IPS DF 4.7 (cell line): Measurements from ENCODE around the gene LAMA4.
"Not testable (repeated sequence)": the region's sequence is repeated elsewhere in the genome, so short reads cannot be mapped to it uniquely, and the experiment has no call there.

Experiments used
- DNase-seq: peaks from one replicate; pipeline ENCODE4 v3.0.0-alpha.2; 2013; ENCODE audit warnings: low spot score; ENCODE audit errors: extremely low read depth

LAMA4 gene

DNA sequence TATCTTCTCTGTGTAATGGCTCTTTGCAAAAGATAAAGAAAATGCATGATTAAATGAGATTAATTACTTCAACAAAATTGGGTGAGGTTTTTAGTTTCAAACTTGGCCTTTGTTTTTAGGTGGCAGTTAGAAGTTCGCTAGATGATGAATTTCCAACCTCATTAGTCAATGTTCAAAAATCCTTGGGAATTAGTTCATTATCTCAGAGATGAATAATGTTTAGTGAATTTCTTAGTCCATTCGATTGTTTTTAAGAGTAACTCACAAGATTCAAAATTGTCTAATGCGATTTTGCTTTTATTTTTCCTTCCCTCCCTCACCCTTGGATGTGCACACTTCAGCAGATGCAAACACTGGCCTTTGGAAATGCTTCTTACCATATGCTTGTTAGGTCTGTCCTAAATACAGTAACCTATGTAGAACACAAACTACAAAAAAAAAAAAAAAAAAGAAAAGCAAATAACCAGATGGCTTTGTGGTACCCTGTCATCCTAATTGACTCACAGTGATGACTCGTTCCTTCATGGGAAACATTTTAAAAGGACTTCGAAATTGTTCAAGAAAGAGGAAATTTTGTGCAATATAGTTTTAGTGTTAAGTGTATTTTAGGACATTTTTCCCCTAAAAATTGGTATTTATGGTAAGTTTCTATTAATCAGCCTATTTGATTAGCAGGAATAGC, 100.3 kb downstream of the LAMA4 start:
- DNase-seq = no peak

DNA sequence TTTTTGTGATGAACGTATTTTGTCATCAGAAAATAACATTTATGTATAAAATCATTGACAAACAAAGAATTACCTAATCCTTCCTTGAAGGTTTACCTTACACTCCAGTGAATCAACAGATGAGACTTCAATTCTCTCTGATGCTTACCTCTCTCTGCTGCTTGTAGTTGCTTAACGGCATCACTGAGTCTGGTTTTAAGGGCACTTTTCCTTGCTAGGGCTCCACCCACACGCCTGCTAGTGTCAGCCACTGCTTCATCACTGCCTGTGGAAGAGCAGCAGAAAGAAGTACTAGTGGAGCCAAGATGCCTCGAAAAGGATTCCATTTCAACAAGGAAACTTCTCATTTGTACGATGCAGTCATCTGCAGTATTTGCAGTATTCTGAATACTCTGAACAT, 104.0 kb downstream of the LAMA4 start:
- no peak for DNase-seq

DNA sequence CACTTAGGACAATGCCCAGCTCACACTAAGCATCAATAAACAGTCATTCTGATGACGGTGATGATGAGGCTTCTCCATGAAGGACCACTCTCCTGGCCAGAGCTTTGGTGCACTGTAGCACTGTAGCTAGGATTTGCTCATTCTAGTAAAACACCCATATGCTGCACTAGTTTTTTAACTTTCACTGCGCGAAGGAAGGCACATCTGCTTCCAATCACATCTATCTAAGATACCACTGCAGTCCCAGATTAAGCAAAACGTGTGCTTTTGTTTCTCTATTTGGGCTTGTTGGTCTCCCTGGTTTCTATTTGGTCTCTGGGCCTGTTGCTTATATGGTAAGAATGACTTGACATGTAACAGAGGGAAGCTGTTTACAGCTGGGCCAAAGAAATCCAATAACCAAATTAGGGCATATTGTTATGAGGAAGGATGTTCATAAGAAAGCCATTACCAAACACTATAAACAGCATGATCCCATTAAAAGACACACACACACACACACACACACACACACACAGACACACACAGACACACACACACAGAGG, 104.6 kb downstream of the LAMA4 start:
- no peak for DNase-seq

DNA sequence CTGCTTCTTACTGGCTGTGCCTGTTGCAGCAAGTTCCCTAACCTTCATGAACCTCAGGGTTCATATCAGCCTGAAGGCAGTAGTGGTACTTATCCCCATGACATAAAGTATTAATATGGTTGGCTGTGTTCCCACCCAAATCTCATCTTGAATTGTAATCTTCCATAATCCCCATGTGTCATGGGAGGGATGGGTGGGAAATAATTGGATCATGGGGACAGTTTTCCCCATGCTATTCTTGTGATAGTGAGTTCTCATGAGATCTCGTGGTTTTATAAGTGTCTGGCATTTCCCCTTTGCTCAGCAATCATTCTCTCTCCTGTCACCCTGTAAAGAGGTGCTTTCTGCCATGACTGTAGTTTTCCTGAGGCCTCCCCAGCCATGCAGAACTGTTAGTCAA, 105.1 kb downstream of the LAMA4 start:
- DNase-seq = no peak

DNA sequence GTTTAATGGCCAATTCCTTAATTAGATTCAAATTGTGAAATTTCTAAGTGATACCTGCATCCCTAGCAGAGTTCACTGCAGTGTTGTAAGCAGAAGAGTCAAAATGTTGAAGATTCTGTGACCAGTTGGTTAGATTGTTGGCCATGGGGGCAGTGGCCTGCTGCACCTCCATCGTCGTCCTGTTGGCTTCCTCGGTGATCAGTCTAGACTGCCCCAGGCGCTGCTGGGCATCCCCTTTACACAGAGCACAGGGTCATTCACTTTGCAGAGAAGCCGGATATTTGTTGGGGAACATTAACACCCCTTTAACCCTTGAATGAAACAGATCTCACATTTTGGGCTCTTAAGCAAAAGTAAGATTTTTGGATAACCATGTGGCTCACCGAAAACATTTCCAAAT, 106.3 kb downstream of the LAMA4 start:
- no peak for DNase-seq

DNA sequence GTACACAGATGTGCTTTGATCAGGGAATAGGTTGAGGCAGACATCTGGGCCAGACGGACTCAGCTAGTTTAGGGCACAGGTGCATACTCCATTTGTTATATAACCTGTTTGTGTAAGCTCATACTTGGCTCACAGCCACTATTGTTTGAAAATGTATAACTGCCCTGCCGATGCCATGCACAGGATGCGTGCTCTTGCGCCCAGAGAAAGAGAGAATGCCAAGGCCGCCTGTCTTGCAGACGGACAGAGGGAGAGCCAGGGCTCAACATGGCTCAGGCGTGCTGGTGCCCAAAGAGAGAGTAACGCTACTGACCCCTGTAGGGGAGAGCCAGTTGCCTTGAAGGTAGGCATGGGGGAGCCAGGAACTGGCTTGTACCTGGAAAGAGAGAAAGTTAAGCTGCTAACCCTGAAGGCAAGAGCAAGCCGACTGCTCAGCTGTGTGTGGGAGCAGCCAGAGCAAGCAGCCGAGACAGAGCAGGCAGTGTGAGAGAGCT, 109.2 kb downstream of the LAMA4 start:
- peak; percentile 28 for DNase-seq

DNA sequence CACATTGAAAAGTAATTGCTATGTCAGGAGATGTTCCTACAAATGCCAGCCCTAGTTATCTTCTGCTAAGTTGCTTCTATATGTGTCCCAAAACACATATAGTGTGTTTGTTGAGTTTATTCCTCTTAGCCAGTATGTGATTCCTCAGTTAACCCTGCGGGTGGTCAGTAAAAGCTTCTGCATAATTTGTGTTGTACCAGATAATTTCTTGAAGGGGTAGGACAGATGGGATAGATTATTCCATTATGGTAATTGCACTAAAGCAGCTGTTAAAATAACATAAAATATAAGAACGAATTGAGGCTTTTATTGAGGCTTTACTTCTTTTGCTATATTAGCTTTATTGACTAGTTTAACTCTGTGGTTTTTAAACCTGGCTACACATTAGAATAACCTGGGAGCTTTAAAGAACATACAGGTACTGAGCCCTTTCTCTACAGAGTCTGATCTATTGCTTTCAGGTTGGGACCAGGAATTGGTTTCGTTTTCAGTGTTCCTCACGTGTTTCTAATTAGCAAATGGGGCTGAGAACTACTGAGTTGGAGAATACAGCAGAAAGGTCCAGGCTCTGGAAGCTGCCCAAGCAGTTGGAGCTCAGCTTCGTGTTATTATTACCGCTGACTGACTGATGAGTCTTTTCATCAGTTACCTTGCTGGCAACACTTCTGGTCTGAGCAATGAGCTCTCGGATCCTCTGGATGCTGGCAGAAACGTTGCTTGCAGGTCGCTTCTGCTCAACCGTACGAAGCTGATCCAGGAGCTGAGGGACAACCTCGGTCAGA, 110.0 kb downstream of the LAMA4 start:
- no peak for DNase-seq

DNA sequence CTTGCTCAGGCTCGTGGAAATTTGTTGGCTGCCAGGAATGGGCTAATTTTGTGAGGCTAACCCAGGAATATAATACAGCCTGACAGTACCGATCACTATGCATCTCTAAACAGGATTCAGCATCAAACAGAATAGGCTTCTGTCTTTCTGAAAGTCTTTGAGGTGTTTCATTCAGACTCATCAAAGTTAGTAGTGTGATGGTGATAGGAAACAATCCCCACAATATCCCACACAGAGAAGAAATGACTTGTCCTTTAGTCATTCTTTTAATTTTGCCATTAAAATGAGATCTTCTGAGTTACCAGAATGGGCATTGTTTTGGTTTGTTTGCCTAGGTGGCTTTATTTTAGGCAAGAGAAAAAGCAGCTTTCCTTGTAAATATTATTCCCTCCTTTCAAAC, 112.7 kb downstream of the LAMA4 start:
- DNase-seq = no peak

DNA sequence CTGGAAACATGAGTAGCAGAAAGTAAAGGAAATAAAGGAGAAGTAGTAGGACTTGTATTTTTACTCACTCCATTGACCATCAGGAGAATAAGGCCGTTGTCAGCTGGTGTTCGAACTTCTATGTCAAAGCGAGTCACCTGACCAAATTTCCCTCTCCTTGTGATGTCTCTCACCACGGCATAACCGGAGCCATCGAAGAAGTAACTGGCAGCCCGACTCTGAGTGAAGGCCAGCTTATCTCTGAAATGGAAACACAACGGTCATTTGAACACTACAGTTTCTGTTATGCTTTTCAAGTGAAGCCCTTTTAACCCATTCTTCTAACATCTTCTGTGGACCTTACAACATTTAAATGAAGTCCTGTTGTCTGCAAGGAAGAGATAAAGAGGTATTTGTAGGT, 115.3 kb downstream of the LAMA4 start:
- no peak for DNase-seq

DNA sequence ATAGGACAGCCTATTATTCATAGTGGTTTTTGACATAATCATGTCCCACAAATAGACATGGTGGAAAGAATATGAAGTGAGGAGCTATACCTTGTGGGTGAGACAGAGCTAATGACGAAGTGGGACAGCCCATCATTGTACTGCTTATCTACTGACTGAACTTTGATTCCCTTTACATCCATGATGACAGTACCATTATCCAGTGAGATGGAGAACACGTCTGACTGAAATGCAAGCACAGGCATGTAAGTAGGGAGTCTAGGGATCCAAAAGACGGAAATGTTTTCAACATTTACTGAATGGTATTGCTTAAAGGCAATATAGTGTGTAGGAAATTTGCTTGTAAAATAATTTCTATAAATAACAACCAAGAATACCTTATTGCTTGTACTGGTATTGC, 123.5 kb downstream of the LAMA4 start:
- DNase-seq = no peak

DNA sequence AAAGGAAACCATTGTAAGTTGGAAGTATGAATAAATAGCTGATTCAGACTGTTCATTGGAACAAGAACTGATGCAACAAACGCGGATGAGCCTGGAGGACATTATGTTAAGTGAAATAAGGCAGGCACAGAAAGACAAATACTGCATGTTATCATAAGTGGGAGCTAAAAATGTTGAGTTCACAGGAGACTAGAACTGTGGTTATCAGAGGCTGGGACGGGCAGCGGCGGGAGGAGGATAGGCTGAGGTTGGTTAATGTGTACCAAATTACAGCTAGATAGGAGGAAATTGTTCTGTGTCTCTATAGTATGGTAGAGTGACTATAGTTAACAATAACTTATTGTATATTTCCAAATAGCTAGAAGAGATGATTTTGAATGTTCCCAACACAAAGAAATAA, 126.2 kb downstream of the LAMA4 start:
- DNase-seq = no peak

DNA sequence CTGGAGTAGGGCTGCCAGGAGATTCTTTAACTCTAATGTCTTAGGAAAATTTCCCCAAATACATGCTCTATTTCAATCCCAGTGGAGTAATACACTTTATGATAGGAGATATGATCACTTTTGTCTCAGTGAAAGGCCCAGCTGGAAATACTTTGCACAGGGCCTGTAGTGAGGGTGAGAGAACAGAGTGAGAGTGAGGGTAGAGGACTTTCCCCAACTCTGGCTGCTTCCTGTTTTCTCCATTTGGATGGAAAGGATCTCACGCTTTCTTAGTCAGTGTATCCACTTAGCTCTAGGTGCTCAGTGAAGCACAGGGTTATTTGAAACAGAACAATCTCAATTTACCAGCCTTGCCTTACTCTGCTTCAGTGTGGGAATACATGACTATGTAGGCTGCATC, 130.4 kb downstream of the LAMA4 start:
- DNase-seq = no peak

DNA sequence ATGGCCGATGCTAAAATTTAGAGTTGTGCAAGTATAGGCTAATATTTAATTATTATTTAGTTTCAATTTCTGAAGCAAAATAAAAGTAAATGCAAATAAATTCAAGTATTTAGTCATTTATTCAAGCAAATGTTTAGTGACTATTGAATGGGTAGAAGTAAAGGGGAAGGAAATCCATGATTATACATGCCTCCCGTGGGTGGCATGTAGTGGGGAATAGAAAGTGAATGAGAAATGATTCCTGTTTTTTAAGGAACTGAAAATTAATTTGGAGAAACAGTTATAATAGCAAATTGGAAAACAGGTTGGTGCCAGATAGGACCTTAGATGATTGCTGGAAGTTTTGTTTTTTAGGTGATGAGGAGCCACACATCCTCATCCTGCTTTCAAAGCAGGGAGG, 131.6 kb downstream of the LAMA4 start:
- no peak for DNase-seq

DNA sequence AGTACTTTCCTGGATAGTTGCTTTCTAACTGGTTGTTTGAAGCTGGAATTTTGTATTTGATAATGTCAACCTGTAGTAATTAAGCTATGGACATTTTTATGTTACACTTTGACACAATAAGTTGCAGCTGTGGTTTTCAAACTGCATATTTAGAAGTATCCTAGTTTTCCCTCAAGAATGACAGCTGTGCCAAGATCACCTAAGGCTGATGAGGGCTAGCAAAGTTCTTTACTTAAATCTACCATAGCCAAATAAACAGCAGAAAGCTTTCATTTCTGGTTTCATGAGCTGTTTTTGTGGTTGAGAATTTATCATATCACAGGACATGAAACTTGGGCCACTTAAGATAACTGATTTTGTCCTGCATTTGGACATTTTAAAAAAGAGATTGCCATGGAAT, 136.3 kb downstream of the LAMA4 start:
- DNase-seq = no peak

DNA sequence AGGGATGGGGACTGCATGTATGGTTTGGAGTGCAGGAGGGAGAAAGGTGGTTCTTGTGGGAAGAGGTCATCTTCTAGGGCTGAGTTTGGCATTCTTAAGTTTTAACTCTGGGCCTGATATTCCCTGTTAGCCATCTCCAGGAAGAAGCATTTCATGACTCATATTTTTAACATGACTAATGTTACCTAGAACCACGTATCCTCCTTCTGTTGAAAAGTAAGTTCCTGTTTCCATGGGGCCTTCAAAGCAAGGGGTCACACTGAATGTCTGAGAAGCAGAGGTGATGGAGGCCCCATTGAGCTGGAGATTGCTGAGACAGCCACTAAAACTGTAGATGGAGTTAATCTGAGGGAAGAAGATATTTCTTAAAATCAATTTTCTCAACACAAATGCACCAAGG, 136.8 kb downstream of the LAMA4 start:
- DNase-seq = no peak

DNA sequence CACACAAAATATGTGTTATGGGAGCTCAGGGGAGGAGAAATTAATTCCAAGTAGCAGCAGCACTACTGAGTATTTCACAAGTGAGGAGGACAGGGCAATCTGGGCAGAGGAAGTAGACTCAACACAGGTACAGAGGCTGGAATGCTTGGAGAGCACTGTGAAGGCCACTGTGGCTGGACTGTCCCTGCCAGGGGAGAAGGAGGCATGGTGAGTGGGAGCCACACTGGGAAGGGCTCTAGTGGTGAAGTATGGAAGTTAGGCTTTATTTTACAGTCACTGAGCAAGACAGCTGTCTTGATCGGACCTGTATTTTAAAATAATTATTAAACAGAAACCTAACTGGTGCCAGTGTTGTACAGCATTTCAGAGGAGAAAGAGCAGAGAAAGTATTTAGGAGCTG, 138.1 kb downstream of the LAMA4 start:
- DNase-seq = no peak

DNA sequence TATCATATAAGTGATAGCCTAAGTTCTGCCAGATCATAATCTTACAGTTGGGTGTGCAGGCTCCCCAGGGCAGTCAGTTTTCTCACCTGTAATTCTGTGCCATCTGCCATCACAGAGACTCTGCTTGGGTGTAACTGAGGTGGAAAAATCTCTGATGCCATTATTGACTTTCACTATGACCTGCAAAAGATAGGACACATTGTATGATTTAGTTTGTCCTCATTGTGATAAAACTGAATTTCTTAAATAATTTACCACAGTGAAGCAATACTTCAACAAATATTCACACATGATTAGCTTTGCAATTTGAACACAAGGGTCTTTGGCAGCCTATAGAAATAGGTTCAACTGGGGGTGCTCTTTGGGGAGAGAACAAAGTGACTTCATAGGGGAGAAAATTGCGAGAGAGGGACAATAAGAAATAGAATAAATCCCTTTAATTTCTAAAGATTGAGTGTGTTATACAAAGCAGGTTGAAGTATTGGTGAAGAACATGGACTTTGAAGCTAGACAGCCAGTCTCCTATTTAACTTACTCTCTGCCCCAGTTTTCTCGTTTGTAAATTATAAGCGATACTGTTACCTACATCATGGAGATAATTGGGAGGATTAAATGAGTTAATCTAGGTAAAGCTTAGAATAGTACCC, 139.7 kb downstream of the LAMA4 start:
- no peak for DNase-seq

DNA sequence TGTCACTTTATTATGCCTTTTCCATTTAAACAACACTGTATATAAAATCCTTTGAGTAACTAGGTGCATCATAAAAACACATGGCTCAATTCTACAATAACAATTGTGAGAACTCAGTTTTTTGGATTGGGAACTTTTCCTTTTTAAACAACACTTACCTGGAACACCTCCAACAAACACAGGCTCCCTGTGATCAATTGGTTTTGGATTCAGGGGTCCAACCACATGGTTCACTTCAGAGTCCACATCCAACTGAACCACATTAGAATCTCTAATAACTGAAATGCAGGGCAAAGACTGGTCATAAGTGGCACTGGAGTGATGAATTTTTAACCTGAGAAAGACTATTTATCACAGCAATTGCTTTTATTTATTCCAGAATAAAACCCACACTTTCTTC, 140.4 kb downstream of the LAMA4 start:
- no peak for DNase-seq

DNA sequence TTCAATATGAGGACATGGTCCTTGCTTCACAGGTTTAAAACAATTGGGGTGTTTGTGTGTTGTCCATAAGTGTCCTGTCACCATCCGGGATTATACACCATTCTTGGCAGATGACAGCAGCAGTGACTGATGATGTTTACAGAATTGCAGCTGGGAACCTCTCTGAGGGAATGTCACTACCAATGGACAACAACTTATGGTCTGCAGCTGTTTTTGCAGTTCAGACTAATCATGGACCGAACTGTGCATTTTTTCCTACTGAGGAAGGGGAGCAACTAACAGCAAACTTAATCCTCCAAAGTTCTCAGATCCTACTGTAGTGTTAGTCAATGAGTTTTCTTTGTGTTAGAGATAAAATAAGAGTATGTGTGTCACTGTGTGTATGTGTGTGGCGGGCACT, 140.9 kb downstream of the LAMA4 start:
- no peak for DNase-seq

DNA sequence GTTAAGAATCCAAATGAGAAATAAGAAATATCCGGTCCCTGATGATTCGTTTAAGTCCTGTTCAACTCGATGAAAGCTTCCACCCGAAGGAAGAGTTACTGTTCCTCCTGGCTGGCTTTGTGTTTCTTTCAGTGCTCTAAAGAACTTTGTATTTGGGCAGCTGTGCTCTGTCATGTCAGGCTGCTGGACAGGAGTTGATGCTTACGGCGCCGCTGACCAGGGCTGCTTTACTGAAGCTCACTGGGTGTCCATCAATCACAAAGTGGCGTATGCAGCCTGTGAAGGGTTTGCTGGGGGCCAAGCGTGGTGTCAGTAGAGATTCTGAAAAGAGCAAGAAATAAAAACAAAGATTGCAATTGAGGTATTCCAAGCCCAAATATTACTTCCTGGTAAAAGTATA, 145.1 kb downstream of the LAMA4 start:
- DNase-seq = no peak

DNA sequence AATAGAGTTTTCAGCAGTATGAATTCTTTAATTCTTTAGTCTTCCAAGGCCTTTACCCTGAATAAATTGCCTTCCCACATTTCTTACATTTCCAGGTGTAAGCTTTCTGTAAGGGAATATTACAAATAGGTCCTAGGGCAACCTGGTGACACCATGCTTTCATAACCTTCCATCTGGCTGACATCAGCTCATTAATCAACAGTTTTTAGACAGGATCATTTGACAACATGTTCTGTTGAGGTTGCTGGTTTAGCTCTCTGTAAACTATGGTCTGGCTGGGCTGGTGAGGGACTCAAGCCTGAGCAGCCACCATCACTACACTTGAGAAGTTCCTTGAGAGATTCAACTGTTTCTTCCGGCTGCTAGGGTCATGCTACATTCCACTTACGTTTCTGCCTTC, 147.8 kb downstream of the LAMA4 start:
- no peak for DNase-seq

DNA sequence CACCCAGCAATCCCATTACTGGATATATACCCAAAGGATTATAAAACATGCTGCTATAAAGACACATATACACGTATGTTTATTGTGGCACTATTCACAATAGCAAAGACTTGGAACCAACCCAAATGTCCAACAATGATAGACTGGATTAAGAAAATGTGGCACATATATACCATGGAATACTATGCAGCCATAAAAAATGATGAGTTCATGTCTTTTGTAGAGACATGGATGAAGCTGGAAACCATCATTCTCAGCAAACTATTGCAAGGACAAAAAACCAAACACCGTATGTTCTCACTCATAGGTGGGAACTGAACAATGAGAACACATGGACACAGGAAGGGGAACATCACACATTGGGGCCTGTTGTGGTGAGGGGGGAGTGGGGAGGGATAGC, 148.3 kb downstream of the LAMA4 start:
- not testable (repeated sequence) for DNase-seq
